GM12872 (cell line): Measurements from ENCODE around the gene EHD4.

Source experiments
- TF ChIP-seq, protein P1 (sequence below): IDR thresholded peaks from 3 replicates; pipeline ENCODE4 v1.5.1; 2011; ENCODE audit warnings: low read depth, mild to moderate bottlenecking, low read length, moderate library complexity; ENCODE audit not compliant: insufficient read depth

Gene EHD4

DNA sequence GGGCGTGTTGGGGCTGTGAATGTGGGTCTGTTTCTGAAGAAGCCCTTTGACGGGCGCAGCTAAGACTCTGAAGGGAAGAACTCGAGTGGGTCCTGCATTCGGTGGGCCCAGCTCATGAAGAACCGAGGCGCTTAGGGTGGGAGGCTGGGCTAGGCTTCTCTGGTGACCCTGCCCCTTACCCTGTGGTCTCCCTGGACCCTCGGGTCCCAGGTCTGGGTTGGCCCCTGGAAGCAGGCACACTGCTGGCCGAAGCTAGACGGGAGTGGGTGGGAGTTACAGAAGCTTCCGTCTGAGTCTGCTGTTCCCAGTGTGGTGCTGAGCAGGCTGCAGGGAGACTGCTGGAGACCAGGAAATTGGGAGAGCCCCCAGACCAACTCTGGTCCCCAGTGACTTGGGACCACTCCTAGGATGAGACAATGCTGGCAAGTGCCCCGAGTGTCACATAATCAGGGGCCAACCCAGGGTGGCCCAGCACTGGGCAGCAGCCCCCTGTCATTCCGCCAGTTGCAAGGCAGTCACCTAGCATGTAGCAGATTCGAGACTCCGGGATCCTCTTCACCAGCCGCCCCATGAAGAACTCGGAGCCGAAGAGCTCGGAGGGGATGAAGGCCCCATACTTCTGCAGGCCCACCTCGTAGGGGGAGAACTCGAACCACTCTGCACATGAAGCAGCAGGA, 16.7 kb upstream of the EHD4 start:
- TF ChIP-seq, protein P1, sequence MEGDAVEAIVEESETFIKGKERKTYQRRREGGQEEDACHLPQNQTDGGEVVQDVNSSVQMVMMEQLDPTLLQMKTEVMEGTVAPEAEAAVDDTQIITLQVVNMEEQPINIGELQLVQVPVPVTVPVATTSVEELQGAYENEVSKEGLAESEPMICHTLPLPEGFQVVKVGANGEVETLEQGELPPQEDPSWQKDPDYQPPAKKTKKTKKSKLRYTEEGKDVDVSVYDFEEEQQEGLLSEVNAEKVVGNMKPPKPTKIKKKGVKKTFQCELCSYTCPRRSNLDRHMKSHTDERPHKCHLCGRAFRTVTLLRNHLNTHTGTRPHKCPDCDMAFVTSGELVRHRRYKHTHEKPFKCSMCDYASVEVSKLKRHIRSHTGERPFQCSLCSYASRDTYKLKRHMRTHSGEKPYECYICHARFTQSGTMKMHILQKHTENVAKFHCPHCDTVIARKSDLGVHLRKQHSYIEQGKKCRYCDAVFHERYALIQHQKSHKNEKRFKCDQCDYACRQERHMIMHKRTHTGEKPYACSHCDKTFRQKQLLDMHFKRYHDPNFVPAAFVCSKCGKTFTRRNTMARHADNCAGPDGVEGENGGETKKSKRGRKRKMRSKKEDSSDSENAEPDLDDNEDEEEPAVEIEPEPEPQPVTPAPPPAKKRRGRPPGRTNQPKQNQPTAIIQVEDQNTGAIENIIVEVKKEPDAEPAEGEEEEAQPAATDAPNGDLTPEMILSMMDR, result no peak

DNA sequence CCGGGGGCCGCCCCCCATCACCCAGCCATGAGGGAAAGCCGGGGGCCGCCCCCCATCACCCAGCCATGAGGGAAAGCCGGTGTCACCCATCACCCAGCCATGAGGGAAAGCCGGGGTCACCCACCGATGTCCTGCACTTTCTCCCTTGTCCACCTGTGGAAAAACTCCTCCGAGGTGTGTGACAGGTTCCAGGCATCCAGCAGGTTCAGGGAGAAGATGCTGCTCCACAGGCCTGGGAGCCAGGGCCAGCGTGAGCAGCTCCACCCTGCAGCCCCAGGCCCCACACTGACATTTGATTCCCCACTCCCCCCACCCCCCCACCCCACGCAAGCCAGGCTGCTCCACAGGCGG, 15.5 kb upstream of the EHD4 start:
- TF ChIP-seq, protein P1, result no peak

DNA sequence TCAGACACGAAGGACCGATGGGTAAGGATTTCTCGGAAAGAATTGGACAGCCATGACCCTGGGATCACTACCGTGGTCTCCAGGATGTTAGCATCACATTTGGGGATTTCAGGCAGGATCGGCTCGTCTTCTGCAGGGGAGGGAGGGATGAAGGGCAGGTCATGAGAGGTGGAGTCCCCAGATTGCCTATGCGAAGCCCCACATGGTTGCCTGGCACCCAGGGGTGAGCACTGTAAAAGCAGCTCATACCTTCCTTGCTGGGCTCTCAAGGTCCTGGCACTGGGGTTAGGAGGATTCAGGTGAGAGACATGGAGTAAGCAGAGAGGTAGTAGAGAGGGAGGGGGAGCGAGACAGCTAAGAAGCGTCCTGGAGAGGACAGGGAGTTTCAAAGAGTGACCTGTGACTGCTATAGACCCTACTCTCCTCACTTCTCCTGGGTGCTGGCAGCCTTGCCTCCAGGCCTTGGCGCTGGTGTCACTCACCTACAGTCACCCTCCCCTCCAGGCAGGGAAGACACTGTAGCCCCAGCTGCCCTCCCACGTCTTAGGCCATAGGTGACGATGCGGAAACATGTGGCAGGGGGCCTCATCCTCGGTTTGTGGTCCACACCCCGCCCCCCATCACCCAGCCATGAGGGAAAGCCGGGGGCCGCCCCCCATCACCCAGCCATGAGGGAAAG, 15.0 kb upstream of the EHD4 start:
- TF ChIP-seq, protein P1, result no peak

DNA sequence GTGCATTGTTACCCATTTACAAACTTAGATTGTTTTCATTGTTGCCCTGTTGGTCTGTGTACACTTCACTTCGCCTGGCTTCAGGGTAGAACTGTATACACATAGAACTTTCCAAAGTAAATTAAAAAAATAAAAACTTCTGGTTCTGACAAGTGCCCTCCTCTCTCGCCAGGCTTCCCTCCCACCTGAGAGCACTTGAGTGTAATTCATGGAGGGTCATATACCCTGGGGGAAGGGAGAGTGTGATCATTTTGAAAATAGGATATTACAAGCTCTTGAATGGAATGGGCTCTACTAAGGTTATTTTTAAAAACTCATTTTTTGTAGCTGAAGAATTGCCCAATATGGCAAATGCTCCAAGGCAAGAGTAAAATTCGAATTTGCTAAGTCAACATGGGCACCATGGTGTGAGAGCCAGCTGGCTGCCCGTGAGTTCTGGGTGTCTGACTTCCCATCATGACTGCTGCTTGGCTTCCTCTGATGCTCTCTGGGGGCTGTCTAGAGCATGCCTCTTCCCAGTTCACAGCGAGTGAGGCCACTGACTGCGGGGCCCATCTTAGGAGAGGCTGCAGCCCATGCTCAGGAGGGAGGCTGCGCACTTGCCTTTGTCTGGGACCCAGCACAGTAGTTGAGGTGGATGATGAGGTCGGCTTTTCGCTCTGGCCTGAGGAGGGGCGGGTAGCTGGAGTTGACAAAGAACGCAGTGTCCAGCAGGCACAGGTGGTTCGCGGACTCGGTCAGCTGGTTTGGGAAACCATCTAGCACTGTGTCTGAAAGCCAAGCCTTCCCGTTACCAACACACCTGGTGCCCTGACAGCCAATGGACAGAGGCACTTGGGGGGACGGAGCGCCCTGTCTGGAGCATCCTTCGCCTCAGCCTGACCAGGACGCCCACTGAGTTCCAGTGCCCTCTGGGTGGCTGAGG, 13.1 kb upstream of the EHD4 start:
- TF ChIP-seq, protein P1, result no peak

DNA sequence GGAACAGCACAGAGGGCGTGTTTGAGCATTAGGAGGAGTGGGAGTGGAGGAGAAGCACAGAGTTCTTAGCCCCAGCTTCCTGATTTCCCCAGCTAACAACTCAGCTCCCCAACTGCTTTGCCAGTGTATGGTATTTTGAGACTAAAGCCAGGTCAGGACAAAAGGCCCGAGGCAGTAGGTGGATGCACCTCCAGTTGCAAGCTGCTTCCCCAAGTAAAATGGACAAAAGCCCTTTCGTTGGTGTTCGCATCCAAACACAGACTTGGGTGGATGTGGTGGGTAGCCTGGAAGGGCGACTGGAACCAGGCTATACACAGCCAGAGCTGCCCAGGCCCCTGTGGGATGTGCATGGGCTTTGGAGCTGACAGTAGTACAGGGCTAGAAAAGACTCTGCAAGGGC, 12.3 kb upstream of the EHD4 start:
- TF ChIP-seq, protein P1, result no peak

DNA sequence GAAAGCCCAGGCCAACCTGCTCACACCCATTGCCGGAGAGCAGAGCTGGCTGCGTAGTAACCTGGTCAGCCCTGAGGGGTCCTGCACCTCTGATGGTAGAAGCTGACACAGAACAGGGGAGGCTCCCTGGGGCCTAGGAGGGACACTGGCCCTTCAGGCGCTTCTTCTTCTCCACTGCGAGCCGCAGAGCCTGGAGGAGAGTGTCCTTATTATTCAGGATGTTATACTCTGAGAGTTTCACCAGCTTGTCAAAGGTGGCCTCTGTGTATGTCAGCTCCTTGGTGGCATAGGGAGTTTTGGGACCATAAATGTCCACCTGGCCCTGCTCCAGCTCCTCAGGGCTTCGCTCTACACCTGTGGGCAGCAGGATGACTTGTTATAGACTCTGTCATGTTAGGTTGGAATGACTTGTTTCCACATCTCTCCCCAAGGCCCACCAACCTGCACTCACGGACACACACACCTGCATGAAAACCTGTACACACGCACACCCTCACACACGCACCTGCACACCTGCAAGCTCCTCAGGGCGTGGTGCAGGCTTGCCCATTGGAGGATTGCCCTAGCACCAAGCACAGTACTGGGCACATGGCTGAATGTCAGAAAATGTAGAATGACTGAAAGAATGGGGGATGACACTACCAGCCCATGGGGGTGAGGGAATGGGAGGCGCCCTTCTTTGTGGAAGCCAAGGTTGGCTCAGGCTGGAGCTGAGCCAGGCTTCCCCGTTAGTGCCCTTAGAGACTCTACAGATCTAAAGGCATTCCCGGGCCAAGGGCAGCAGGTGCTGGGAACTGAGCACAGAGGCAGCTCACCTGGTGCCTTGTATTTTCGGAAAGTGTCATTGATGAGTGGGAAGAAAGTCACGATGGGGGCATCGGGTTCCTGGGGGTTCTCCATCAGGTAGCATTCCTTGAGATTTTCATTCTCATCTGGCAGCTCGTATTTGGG, 11.5 kb upstream of the EHD4 start:
- TF ChIP-seq, protein P1, result no peak
